HG03045 (cell line): ENCODE data around the gene CD180.
A peak's percentile ranks its signal among the peaks of the same experiment; 100 is the strongest.

Experiments used
- ATAC-seq: cut with Tn5 transposase; IDR thresholded peaks from one replicate; pipeline ENCODE4 v1.9.1; 2021; ENCODE audit warnings: mild to moderate bottlenecking, moderate library complexity; ENCODE audit not compliant: unreplicated experiment

Gene CD180

DNA sequence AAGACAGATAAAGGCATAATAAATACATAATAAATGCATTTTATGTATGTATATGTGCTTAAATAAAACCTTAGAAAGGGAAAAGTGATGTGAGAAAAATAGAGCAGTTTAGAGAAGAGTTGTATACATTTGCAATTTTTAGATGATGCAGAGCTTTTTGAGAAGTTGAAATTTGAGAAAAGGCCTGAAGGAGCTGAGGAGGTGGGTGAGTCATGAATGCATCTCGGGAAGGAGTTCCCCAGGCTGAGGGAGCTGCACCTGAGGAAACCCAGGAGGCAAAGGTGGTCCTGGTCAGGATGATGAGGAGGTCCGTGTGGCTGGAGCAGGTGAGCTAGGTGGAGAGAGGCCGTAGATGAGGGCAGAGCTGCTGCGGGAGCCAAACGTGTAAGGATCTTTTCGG, 17.4 kb upstream of the CD180 start:
- ATAC-seq = no peak

DNA sequence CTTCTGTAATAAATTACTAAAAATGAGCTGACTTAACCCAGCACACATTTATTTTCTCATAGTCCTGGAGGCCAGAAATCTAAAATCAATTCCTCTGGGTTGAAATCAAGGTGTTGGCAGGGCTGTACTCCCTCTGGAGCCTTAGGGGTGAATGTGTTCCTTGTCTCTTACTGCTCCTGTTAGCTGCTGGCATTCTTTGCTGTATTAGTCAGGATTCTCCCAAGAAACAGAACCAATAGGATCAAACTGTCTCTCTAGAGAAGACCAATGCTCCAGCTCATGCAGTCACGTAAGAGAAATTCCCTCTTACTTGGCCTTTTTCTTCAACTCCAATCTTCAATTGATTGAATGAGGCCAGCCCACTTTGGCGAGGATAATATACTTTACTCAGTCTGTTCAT, 15.3 kb upstream of the CD180 start:
- ATAC-seq = no peak

DNA sequence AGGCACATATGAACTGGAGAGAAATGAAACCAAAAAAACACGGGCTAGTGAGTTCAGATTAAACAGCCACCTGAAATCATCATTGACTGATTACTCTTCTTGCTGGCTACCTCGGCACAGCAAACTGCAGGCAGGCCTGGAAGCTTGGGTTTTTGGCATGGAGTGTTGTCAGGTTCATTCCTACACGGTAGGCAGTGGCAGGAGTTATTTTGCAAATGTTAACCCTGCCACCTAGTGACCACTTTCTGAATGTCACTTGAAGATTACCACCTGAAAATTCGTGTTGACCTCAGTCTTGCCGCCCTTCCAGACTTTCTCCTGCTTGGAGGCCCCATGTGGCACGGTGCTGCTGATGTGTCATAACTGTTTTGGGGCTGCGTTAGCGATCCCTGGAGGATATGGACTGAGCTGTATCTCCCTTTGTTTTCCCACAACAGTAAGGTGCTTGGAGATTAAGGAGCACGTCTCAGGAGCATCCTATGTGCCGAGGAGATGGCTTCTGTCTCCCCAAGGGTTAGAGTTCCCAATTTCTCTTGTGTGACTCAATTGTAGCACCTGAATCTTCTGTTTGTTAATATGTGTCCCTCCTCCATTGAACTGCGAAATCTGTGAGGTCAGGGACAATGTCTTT, 12.7 kb upstream of the CD180 start:
- ATAC-seq = peak; percentile 34

GRCh38 chr5:67208403-67208802, 11.8 kb upstream of the CD180 start:
- ATAC-seq = no peak

DNA sequence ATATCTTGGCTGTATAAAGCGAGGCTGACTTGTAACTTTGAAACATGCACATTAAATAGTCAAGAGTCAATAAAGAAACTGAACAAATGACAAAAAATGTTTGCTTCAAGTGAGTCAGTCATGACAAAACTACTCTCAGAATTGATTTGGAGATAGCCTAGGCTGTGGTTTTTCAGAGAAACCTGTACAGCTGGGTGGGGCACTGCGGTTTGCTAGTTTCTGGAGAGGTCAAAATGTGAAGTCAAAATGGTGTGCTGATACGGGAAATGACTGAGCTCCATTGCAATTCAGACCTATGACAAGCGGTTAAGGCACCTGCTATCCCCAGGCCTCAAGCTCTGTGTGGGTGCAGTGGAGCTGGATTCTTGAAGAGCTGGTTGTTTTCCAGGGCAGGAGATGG, 10.3 kb upstream of the CD180 start:
- ATAC-seq = peak; percentile 80

DNA sequence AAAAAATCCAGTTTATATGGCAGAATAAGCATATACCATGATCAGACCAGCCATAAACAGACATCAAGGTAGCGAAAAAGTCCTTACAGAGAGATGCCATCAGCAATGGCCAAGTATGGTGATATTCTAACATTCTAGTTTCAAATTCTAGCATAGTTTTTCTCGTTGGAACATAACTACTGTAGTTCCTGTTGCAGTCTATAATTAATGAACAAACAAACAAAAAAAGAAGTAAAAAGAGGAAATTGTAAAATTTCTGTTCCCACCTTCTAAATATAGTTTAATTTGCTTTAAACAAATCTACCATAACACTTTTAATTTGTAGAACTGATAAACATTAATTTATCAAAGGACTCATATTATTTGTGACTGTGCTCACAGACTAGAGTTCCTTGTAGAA, 9.9 kb upstream of the CD180 start:
- peak; percentile 33 for ATAC-seq

DNA sequence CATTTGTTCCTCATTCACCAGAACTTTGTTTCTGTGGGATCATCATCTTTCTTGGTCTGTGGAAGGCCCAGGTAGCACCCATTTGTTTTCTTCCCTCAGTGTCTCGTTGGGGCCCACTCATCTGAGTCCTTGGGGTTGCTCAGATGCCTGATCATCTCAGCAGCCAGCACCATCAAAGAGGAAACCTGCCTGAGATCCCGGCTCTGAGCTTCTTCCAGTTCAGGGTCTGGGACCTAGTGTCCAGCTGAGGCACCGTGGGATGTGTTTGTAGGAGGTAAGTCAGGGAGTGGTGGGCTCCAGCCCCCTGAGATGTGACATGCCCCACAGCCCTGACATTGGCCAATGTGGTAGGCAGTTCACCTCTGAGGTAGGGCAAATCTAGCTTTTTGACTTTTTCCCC, 9.4 kb upstream of the CD180 start:
- ATAC-seq = no peak

DNA sequence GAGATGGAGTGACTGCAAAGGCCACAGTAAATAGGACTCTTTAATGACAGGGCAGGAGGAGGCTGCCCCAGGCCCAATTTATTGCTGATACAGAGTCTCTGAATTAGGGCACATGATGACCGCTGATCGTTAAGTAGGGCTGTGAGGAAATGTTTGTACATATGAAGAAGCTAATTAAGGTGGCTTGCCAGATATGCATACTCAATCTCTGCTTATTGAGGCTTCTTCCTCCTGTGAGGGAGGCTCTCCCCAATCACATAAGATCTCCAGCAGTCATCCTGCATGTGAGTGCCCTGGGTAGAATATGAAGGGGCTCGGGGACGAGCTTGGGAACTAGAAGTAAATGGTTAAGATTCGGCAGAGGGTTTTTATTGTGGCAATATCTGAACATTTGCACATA, 8.2 kb upstream of the CD180 start:
- no peak for ATAC-seq

- ATAC-seq = no peak
These were observed 7.1 kb upstream of the CD180 start for GRCh38 chr5:67203701-67204074.

- no peak for ATAC-seq
These were observed 6.2 kb upstream of the CD180 start for GRCh38 chr5:67202828-67203227.

DNA sequence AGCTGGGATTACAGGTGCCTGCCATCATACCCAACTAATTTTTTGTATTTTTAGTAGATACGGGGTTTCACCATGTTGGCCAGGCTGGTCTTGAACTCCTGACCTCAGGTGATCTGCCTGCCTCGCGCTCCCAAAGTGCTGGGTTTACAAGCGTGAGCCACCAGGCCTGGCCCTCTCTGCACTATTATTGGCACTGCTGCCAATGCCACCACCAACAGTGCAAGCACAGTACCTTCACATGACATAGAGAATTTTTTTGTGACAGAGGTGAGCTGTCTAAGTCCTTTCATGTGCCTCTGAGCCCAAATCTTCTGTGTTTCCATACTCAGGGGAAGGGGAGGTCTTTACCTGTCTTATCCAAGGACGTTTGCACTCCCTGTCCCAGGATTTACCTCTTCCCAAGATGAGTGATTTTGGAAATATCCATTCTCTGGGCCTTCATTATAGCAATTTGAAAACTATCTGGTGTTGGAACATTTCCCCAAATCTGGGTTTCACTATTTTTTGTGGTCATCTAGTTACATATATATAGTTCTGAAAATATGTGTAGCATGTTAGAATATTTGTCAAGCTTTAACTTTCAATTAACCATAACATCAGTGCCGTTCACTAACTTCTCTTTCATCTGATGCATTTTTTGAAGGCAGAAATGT, 5.4 kb upstream of the CD180 start:
- ATAC-seq = no peak

DNA sequence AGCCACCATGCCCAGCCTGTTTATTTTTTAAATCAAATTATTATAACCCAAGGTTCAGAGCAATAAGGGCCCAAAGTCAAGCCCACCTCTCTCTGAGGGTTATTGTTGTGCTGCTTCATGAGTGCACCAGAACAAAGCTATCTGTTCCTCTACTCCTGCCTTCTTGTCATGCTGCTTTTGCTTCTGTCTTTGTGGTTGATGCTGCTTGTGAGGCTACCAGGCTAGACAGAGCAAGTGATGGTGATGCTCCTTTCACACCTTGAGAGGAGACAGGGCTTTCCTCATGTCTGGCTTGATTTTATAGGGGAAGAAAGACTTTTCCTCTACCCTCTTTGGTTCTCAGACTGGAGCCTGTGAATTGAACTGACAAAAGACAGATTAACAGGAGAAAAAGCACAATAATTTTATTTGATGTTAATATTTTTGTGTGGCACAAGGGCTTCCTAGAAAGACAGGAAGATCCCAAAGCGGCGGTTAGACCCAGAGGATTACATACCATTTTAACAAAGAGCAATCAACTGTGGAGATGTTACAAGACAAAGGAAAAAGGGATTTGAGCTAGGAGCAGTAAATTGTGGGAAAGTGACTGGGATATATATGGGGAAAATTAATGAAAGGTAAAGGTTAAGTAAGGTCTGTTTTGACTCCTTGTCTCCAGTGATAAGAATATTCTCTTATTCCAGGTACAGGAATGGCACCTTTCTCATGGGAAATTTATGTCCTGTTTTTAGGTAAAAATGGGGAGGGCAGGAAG, 4.4 kb upstream of the CD180 start:
- no peak for ATAC-seq

- ATAC-seq = no peak
These were observed 3.3 kb upstream of the CD180 start for GRCh38 chr5:67199859-67200258.

GRCh38 chr5:67198917-67199316, 2.3 kb upstream of the CD180 start:
- no peak for ATAC-seq

DNA sequence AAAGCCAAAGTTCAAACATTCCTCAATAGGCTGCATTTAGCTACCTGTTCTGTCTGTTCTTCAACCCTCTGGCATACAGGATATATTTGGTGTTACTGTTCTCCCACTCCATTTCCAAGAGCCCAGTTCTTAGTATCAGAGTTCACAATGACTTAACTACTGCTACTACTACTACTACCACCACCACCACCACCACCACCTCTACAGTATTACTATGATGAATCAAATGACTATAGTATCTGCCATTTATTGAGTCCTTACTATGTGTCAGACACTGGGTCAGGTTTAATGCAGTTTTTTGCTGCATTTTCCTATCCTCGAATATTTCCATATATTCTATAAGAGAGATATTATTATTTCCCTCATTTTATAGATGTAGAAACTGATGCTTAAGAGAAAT, 937 bp upstream of the CD180 start:
- no peak for ATAC-seq

- ATAC-seq = no peak
These were observed 958 bp downstream of the CD180 start for GRCh38 chr5:67195406-67196275.

GRCh38 chr5:67194166-67194565, 2.4 kb downstream of the CD180 start:
- ATAC-seq = no peak

- no peak for ATAC-seq
These were observed 3.2 kb downstream of the CD180 start for GRCh38 chr5:67193439-67193807.

- ATAC-seq = peak; percentile 28
These were observed 3.7 kb downstream of the CD180 start for GRCh38 chr5:67192719-67193438.

DNA sequence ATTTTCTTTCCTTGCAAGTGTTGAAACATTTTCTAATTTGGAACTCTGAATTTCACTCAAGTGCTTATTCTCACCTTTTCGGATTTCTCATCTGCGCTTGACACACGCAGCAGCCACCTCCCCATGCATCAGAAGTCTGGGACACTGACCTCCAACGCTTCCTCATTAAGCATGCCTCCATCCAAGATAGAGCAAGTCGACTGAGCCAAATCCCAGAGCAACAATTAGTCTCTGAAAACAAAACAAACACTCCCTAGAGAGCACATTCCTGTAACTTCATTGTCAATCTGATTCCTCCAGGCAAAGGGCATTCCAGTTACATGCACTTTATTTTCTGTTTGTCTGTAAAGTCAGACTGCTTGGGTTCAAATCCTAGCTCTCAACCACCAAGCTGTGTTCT, 5.7 kb downstream of the CD180 start:
- ATAC-seq = no peak

DNA sequence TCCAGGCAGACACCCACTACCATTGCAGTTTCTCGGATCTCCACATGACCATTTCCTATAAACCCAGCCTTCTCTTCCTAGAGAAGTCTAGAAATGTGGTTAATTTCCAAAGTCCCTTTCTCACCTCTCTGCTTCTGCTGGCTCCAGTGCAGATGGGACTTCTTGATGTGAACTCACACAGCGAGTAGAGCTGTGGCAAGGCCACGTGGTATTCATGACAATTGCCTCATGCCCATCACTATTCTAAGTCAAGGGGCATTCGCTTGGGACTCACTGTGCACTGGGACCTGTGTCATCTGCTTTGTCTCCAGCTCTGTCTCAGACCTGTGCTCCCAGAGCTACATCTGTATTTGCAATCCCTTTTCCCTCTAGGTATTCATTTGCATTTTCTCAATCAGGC, 6.2 kb downstream of the CD180 start:
- ATAC-seq = no peak
